GM21447 (cell line): ENCODE measurements around the gene EIF1.
"Not testable (repeated sequence)": the region's sequence is repeated elsewhere in the genome, so short reads cannot be mapped to it uniquely, and the experiment has no call there.

Experiments used
- ATAC-seq: cut with Tn5 transposase; IDR thresholded peaks from one replicate; pipeline ENCODE4 v1.9.1; 2021; ENCODE audit not compliant: unreplicated experiment

The EIF1 gene

GRCh38 chr17:41688641-41689496 lies at the start of gene EIF1:
TSS of gene EIF1 (plus strand) at chr17:41688885. CDS start at chr17:41689039, 154 bp downstream.
- peak; percentile 69 for ATAC-seq

- ATAC-seq: no peak
Observed at GRCh38 chr17:41638941-41639340, 49.7 kb upstream of the EIF1 start.

GRCh38 chr17:41639492-41640473 lies 48.9 kb upstream of the EIF1 start:
- ATAC-seq: no peak

GRCh38 chr17:41640596-41640995 lies 48.1 kb upstream of the EIF1 start:
- ATAC-seq: not testable (repeated sequence)

- no peak for ATAC-seq
Observed at GRCh38 chr17:41642252-41643156, 46.2 kb upstream of the EIF1 start.

GRCh38 chr17:41647038-41647813 lies 41.5 kb upstream of the EIF1 start:
- ATAC-seq: no peak

- no peak for ATAC-seq
Observed at GRCh38 chr17:41647940-41648410, 40.7 kb upstream of the EIF1 start.

GRCh38 chr17:41648411-41649195 lies 40.1 kb upstream of the EIF1 start:
- peak; percentile 53 for ATAC-seq

- no peak for ATAC-seq
Observed at GRCh38 chr17:41649923-41650519, 38.7 kb upstream of the EIF1 start.

- no peak for ATAC-seq
Observed at GRCh38 chr17:41650794-41651624, 37.7 kb upstream of the EIF1 start.

GRCh38 chr17:41651625-41652460 lies 36.8 kb upstream of the EIF1 start:
- no peak for ATAC-seq

GRCh38 chr17:41652461-41652970 lies 36.2 kb upstream of the EIF1 start:
- no peak for ATAC-seq

- no peak for ATAC-seq
Observed at GRCh38 chr17:41653421-41653820, 35.3 kb upstream of the EIF1 start.

GRCh38 chr17:41653892-41654677 lies 34.6 kb upstream of the EIF1 start:
- ATAC-seq: no peak

GRCh38 chr17:41654678-41655607 lies 33.7 kb upstream of the EIF1 start:
- ATAC-seq: no peak
